Measurements from ENCODE around the gene CD302.
A peak's percentile ranks its signal among the peaks of the same experiment; 100 is the strongest.

CD302 gene

DNA sequence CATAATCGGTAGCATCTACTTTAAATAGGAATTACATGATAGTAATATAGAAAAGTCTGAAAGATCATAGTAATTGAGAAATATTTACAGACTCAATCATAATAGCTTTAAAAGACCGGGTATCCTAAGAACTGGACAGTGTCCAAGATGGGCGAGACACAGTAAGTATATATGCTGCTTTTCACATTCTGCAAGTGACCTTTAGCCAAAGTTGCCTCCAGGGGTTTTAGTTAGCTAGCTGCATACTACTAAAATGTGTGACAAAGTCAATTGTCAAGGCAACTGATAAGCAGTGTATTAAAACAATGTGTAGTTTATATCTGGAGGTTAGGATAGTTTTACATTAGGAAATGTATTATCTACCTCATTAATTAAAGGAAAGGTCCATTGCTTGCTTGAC is 24.6 kb downstream of the CD302 start:
- Histone ChIP-seq H3K27me3 (no peaks in the 10 kb centered on the region), H3K4me2 (no peak overlapping the region), H3K9ac (no peak overlapping the region), H3K27ac (no peak overlapping the region), H4K20me1 (peaks cover 0 to 15% (median 0%) of the 10 kb centered on the region in 11 experiments; a peak in 5 of 22 replicates), H3K4me3 (no peak overlapping the region), H3K9me3 (replicated peaks in 1 of 11) (no peaks in the 10 kb centered on the region), H3K4me1 (peaks cover 0 to 16% (median 2%) of the 10 kb centered on the region in 10 experiments; a peak in 8 of 20 replicates), H3K36me3 (peaks cover 21 to 55% (median 28%) of the 10 kb centered on the region in 11 experiments; a peak in 19 of 22 replicates)
- no peak for TF ChIP-seq Cebpa-rat (IDR thresholded peaks at IDR 0.05)

- no peaks in the 10 kb centered on the region for H3K27me3 ChIP-seq
- no peaks in the 10 kb centered on the region for H3K9me3 ChIP-seq (replicated peaks in 1 of 11)
- H4K20me1 ChIP-seq: peaks cover 0 to 50% (median 10%) of the 10 kb centered on the region in 11 experiments; a peak in 13 of 22 replicates
- H3K27ac ChIP-seq: no peak overlapping the region
- no peak overlapping the region for H3K4me3 ChIP-seq
- H3K36me3 ChIP-seq: peaks cover 54 to 98% (median 69%) of the 10 kb centered on the region in 11 experiments
- TF ChIP-seq Cebpa-rat (IDR thresholded peaks at IDR 0.05): no peak
- no peak overlapping the region for H3K9ac ChIP-seq
- H3K4me2 ChIP-seq: no peak overlapping the region
- no peaks in the 10 kb centered on the region for H3K4me1 ChIP-seq
Observed at GRCh38 chr2:159769147-159769546, 28.9 kb downstream of the CD302 start.

DNA sequence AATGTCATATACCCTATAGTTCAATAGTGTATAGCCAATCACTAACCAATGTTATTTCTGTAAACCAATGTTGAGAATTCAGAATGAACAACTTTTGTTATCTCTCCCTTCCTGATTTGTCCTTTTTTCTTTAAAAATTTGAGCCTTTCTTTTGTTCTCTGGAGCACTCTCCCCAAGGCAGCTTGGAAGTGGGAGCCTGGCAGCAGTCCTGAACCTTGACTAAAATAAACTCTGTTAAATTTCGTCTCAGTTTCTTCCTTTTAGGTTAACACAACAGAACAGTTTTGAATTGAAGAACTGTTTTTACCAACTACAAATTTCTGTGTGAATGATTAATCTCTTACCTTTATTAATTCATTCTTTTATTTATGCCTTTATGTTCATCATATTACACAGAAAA is 35.9 kb downstream of the CD302 start:
- TF ChIP-seq Cebpa-rat (IDR thresholded peaks at IDR 0.05): no peak
- H3K9ac ChIP-seq: no peak overlapping the region
- peaks cover 5 to 98% (median 57%) of the 10 kb centered on the region in 11 experiments; a peak in 21 of 22 replicates for H4K20me1 ChIP-seq
- no peak overlapping the region for H3K4me3 ChIP-seq
- no peaks in the 10 kb centered on the region for H3K27me3 ChIP-seq
- no peaks in the 10 kb centered on the region for H3K9me3 ChIP-seq (replicated peaks in 1 of 11)
- H3K27ac ChIP-seq: no peak overlapping the region
- H3K4me2 ChIP-seq: no peak overlapping the region
- H3K4me1 ChIP-seq: no peaks in the 10 kb centered on the region
- H3K36me3 ChIP-seq: peaks cover 93 to 100% (median 99%) of the 10 kb centered on the region in 11 experiments

- H4K20me1 ChIP-seq: peaks cover 20 to 98% (median 66%) of the 10 kb centered on the region in 11 experiments; a peak in 21 of 22 replicates
- no peak overlapping the region for H3K4me3 ChIP-seq
- H3K27me3 ChIP-seq: no peaks in the 10 kb centered on the region
- peaks cover 95 to 100% (median 99%) of the 10 kb centered on the region in 11 experiments for H3K36me3 ChIP-seq
- H3K9me3 ChIP-seq (replicated peaks in 1 of 11): no peaks in the 10 kb centered on the region
- no peak overlapping the region for H3K4me2 ChIP-seq
- H3K9ac ChIP-seq: no peak overlapping the region
- TF ChIP-seq Cebpa-rat (IDR thresholded peaks at IDR 0.05): no peak
- H3K4me1 ChIP-seq: no peaks in the 10 kb centered on the region
- H3K27ac ChIP-seq: no peak overlapping the region
Observed at GRCh38 chr2:159760326-159760725, 37.7 kb downstream of the CD302 start.

DNA sequence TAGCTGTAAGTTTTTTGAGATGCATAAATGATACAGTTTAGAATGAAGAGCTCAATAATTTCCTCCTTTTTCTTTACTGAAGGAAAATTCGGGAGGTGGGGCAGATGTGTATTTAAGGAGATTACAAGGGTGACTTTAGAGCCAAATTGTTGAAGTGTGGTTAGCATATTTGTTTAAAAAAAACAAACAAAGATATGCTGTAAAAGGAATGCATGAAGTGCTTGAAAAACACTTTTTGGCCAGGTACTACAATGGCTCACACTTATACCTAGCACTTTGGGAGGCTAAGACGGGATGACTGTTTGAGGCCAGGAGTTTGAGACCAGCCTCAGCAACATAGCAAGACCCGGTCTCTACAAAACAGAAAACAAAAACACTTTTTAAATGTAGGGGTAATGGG is 38.4 kb downstream of the CD302 start:
- H3K9ac ChIP-seq: no peak overlapping the region
- H4K20me1 ChIP-seq: peaks cover 27 to 98% (median 74%) of the 10 kb centered on the region in 11 experiments; a peak in 21 of 22 replicates
- no peak overlapping the region for H3K27ac ChIP-seq
- peaks cover 95 to 100% (median 99%) of the 10 kb centered on the region in 11 experiments for H3K36me3 ChIP-seq
- no peak for TF ChIP-seq Cebpa-rat (IDR thresholded peaks at IDR 0.05)
- no peaks in the 10 kb centered on the region for H3K9me3 ChIP-seq (replicated peaks in 1 of 11)
- H3K4me1 ChIP-seq: peaks cover 0 to 6% (median 0%) of the 10 kb centered on the region in 10 experiments; a peak in 5 of 20 replicates
- H3K4me3 ChIP-seq: no peak overlapping the region
- H3K27me3 ChIP-seq: no peaks in the 10 kb centered on the region
- H3K4me2 ChIP-seq: no peak overlapping the region

- Histone ChIP-seq H3K9me3 (replicated peaks in 1 of 11) (no peaks in the 10 kb centered on the region), H3K27ac (no peak overlapping the region), H3K9ac (no peak overlapping the region), H3K4me3 (no peak overlapping the region), H4K20me1 (peaks cover 29 to 98% (median 82%) of the 10 kb centered on the region in 11 experiments; a peak in 21 of 22 replicates), H3K36me3 (peaks cover 95 to 100% (median 97%) of the 10 kb centered on the region in 11 experiments), H3K4me1 (peaks cover 0 to 15% (median 6%) of the 10 kb centered on the region in 10 experiments; a peak in 11 of 20 replicates), H3K27me3 (no peaks in the 10 kb centered on the region), H3K4me2 (no peak overlapping the region)
- TF ChIP-seq Cebpa-rat (IDR thresholded peaks at IDR 0.05): no peak
Observed at GRCh38 chr2:159758686-159759085, 39.3 kb downstream of the CD302 start.

GRCh38 chr2:159758239-159758638 is 39.8 kb downstream of the CD302 start:
- Histone ChIP-seq H3K27ac (no peak overlapping the region), H4K20me1 (peaks cover 30 to 98% (median 86%) of the 10 kb centered on the region in 11 experiments; a peak in 21 of 22 replicates), H3K27me3 (no peaks in the 10 kb centered on the region), H3K9me3 (replicated peaks in 1 of 11) (no peaks in the 10 kb centered on the region), H3K4me2 (no peak overlapping the region), H3K36me3 (peaks cover 90 to 100% (median 98%) of the 10 kb centered on the region in 11 experiments), H3K4me1 (peaks cover 0 to 19% (median 11%) of the 10 kb centered on the region in 10 experiments; a peak in 13 of 20 replicates), H3K9ac (no peak overlapping the region), H3K4me3 (no peak overlapping the region)
- no peak for TF ChIP-seq Cebpa-rat (IDR thresholded peaks at IDR 0.05)

- Histone ChIP-seq H3K4me3 (no peak overlapping the region), H3K4me2 (no peak overlapping the region), H3K36me3 (peaks cover 88 to 100% (median 98%) of the 10 kb centered on the region in 11 experiments), H3K9ac (no peak overlapping the region), H4K20me1 (peaks cover 34 to 100% (median 95%) of the 10 kb centered on the region in 11 experiments; a peak in 21 of 22 replicates), H3K9me3 (replicated peaks in 1 of 11) (no peaks in the 10 kb centered on the region), H3K4me1 (peaks cover 0 to 43% (median 15%) of the 10 kb centered on the region in 10 experiments; a peak in 13 of 20 replicates), H3K27me3 (no peaks in the 10 kb centered on the region), H3K27ac (no peak overlapping the region)
- TF ChIP-seq Cebpa-rat (IDR thresholded peaks at IDR 0.05): no peak
Observed at GRCh38 chr2:159755788-159756187, 42.2 kb downstream of the CD302 start.

DNA sequence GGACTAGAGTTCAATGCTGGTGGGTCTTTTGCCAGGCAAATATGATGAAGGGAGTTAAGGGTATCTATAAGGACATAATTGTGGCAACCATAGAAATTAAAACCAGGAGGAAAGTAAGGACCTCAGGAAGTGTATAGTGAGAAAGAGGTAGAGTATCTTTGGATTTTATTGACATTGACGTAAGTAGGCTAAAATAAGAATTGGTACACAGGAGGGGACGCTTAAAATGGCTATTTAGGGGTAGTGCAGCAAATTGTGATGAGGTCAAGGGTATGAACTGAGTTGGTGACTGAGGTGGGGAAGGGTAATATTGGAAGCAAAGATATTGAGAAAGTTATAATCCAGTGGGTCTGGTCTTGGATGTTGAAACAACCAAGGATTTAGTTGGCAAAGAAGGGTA is 43.0 kb downstream of the CD302 start:
- no peaks in the 10 kb centered on the region for H3K27me3 ChIP-seq
- peaks cover 37 to 100% (median 95%) of the 10 kb centered on the region in 11 experiments; a peak in 21 of 22 replicates for H4K20me1 ChIP-seq
- peaks cover 86 to 100% (median 98%) of the 10 kb centered on the region in 11 experiments for H3K36me3 ChIP-seq
- no peaks in the 10 kb centered on the region for H3K9me3 ChIP-seq (replicated peaks in 1 of 11)
- H3K4me3 ChIP-seq: no peak overlapping the region
- TF ChIP-seq Cebpa-rat (IDR thresholded peaks at IDR 0.05): no peak
- no peak overlapping the region for H3K27ac ChIP-seq
- peak overlapping the region in 1 of 11 experiments; percentile 74; a peak in 2 of 22 replicates for H3K4me2 ChIP-seq
- H3K9ac ChIP-seq: no peak overlapping the region
- H3K4me1 ChIP-seq: peaks cover 0 to 44% (median 15%) of the 10 kb centered on the region in 10 experiments; a peak in 13 of 20 replicates
